RWPE2 (cell line): ENCODE results near the gene CNST.
A peak's percentile ranks its signal among the peaks of the same experiment; 100 is the strongest.
"Not testable (repeated sequence)": the region's sequence is repeated elsewhere in the genome, so short reads cannot be mapped to it uniquely, and the experiment has no call there.

ENCODE experiments used
- ATAC-seq: fragments of 200-7000 bp; cut with Tn5 transposase; 3 replicates; pipeline ENCODE4 v1.9.1; 2021; ENCODE audit warnings: low read depth
- DNase-seq: peaks from one replicate; pipeline ENCODE4 v3.0.0-alpha.2; 2020; ENCODE audit warnings: low spot score
- H3K27ac ChIP-seq: fragments of 450-650 bp; 2 replicates; pipeline ENCODE4 v1.5.1; 2017; ENCODE audit warnings: mild to moderate bottlenecking; ENCODE audit not compliant: poor library complexity, severe bottlenecking
- H3K27me3 ChIP-seq: fragments of 250-450 bp; sonication (Bioruptor Pico); 2 replicates; pipeline ENCODE4 v1.5.1; 2021; ENCODE audit warnings: mild to moderate bottlenecking, moderate library complexity; ENCODE audit not compliant: insufficient read depth, poor library complexity, severe bottlenecking
- H3K36me3 ChIP-seq: fragments of 250-450 bp; sonication (Bioruptor Pico); 2 replicates; pipeline ENCODE4 v1.5.1; 2020; ENCODE audit warnings: low read depth, mild to moderate bottlenecking, moderate library complexity
- H3K4me1 ChIP-seq: fragments of 250-450 bp; sonication (Bioruptor Pico); 2 replicates; pipeline ENCODE4 v1.5.1; 2021; ENCODE audit warnings: mild to moderate bottlenecking, moderate library complexity; ENCODE audit not compliant: insufficient read depth, poor library complexity, severe bottlenecking
- H3K4me3 ChIP-seq: fragments of 250-450 bp; sonication (Bioruptor Pico); 2 replicates; pipeline ENCODE4 v1.5.1; 2021; ENCODE audit warnings: mild to moderate bottlenecking, moderate library complexity; ENCODE audit not compliant: severe bottlenecking
- H3K9me3 ChIP-seq: fragments of 250-450 bp; sonication (Bioruptor Pico); 2 replicates; pipeline ENCODE4 v1.5.1; 2021; ENCODE audit warnings: mild to moderate bottlenecking, moderate library complexity; ENCODE audit not compliant: severe bottlenecking
- TF ChIP-seq, protein P1 (sequence below): fragments of 450-650 bp; IDR thresholded peaks from one replicate; pipeline ENCODE4 v1.5.1; 2017; ENCODE audit warnings: mild to moderate bottlenecking, moderate library complexity; ENCODE audit not compliant: poor library complexity, severe bottlenecking

CNST gene

GRCh38 chr1:246565751-246566127 lies 517 bp upstream of the CNST start:
- DNase-seq (peak; percentile 50), ATAC-seq (peak; percentile 7)
- Histone ChIP-seq H3K27me3 (no peaks in the 10 kb centered on the region), H3K4me1 (peaks cover 9% of the 10 kb centered on the region), H3K27ac (peak overlapping the region; percentile 72), H3K9me3 (no peaks in the 10 kb centered on the region), H3K36me3 (peaks cover 16% of the 10 kb centered on the region), H3K4me3 (peak overlapping the region; percentile 86)
- TF ChIP-seq, protein P1, sequence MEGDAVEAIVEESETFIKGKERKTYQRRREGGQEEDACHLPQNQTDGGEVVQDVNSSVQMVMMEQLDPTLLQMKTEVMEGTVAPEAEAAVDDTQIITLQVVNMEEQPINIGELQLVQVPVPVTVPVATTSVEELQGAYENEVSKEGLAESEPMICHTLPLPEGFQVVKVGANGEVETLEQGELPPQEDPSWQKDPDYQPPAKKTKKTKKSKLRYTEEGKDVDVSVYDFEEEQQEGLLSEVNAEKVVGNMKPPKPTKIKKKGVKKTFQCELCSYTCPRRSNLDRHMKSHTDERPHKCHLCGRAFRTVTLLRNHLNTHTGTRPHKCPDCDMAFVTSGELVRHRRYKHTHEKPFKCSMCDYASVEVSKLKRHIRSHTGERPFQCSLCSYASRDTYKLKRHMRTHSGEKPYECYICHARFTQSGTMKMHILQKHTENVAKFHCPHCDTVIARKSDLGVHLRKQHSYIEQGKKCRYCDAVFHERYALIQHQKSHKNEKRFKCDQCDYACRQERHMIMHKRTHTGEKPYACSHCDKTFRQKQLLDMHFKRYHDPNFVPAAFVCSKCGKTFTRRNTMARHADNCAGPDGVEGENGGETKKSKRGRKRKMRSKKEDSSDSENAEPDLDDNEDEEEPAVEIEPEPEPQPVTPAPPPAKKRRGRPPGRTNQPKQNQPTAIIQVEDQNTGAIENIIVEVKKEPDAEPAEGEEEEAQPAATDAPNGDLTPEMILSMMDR: no peak

DNA sequence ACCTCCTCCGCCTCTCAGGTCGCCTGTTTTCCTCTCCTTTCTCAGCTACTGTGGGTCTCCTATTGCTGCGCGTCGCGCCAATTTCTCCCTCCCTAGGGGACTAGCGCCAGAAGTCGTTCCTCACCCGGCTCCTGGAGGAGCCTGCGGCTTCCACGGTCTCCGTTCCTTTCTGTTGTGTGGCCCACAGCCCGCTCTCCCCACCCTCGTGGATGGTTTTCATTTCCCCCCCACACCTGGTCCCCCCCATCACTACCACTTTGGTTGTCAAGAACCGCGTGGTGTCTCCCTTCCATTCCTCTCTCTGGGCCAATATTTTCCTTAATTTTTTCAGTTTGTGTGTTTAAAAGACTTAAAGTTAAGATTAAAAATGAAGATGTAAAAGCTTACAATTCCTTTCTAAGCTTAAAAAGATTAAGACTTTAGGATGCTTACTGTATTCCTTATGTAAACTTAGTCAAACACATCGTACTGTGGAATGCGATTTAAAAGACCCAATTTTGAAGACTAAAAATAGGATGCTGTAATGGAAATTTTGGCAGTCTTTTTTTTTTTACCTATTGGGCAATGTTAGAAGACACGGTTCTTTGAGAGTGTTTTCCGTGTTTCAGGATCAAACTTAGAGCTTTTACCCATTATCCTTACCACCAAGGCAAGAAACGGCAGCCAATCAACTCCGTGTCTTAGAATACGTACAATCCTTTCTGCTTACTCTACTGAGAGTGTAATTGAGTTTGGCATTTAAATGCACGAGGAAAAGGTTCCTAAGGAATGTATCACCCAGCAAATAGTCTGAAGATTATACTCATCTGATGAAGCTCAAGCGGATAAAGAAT lies 773 bp downstream of the CNST start:
- no peaks in the 10 kb centered on the region for H3K27me3 ChIP-seq
- no peaks in the 10 kb centered on the region for H3K9me3 ChIP-seq
- peak overlapping the region; percentile 72 for H3K27ac ChIP-seq
- peak overlapping the region; percentile 86 for H3K4me3 ChIP-seq
- ATAC-seq (no peak; the same call in 2 of the 3 replicates), DNase-seq (no peak)
- peaks cover 9% of the 10 kb centered on the region for H3K4me1 ChIP-seq
- TF ChIP-seq, protein P1: no peak
- H3K36me3 ChIP-seq: peaks cover 15% of the 10 kb centered on the region

GRCh38 chr1:246567646-246568235 lies 1.5 kb downstream of the CNST start:
- peak overlapping the region; percentile 86 for H3K4me3 ChIP-seq
- no peaks in the 10 kb centered on the region for H3K9me3 ChIP-seq
- DNase-seq (no peak), ATAC-seq (no peak)
- TF ChIP-seq, protein P1: no peak
- H3K27ac ChIP-seq: peak overlapping the region; percentile 72
- H3K4me1 ChIP-seq: peaks cover 9% of the 10 kb centered on the region
- H3K36me3 ChIP-seq: peaks cover 11% of the 10 kb centered on the region
- H3K27me3 ChIP-seq: no peaks in the 10 kb centered on the region

DNA sequence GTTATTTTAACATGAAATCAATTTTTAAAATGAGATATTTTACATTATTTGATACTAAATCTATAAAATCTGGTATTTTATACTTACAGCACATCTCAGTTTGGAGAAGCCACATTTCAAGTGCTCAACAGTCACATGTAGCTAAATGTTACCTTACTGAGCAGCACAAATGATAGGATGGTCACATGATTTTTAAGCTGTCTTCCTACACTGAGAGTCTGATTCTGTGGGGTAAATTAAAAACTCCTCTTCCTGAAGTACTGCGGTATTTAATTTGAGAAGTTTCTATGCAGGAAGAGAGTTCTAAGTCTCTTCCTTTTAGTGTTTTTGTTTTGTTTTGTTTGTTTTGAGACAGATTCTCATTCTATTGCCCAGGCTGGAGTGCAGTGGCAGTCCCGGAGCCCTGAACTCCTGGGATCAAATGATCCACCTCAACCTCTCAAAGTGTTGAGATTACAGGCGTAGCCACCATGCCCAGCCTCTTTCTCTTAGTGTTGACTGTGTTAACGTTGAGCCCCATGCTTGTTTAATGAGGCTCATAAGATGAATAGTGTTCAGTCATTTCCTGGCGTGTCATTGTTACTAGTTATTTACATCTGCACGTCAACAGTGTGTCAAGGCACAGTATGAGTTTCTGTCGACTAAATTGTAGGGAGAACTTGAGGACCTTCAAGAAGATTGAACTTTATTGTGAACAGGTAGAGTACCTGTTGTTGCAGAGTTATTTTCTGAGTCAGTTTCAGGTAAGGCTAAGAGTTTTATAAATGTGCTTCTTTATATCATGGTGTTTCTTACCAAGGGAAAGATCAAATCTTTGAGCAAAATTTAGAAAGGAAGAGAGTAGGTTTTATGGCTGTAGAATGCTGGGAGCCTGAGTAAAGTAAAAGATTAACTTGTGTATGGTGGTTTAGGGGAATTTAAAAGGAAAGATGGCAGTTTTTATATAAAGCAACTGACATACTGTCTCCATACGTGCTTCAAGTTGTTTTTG lies 3.3 kb downstream of the CNST start:
- H3K36me3 ChIP-seq: no peaks in the 10 kb centered on the region; the same call in 1 of the 2 replicates
- ATAC-seq: no peak
- peaks cover 9% of the 10 kb centered on the region for H3K4me1 ChIP-seq
- no peaks in the 10 kb centered on the region for H3K27me3 ChIP-seq
- H3K9me3 ChIP-seq: no peaks in the 10 kb centered on the region
- H3K4me3 ChIP-seq: no peak overlapping the region
- DNase-seq: no peak
- H3K27ac ChIP-seq: no peak overlapping the region
- TF ChIP-seq, protein P1: no peak

- H3K27ac ChIP-seq, DNase-seq, H3K27me3 ChIP-seq, H3K36me3 ChIP-seq, H3K4me1 ChIP-seq, H3K9me3 ChIP-seq, H3K4me3 ChIP-seq, ATAC-seq: not testable (repeated sequence)
Measured at GRCh38 chr1:246571309-246571708, 5.1 kb downstream of the CNST start.
